ENCODE measurements around the gene ANGPTL8. TPM values are rescaled to one million over a fixed set of nuclear protein-coding genes. Genes with fewer than 3 reads are reported as not detected.

ANGPTL8 gene
- total and polyA plus RNA-seq, 12 donors = 0.33 to 10.0 (median 0.91) TPM; not detected in 4

DNA sequence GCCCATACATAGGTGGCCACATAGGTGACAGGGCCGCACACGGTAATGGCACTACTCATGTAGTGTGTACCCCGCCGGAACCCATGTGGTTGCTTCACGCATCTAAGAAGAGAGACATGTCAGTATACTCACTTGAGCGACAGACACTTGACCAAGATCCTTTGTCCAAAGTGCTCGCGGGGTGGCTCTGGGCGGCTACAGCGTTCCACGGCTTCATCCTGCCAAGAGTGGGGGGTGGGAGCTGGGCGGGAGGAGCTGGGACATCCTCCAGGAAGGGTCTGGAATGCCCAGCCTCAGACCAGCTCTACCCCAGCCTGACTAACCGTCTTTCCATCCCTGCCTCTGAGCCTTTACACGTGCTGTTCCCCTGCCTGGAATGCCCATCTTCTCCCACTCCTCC lies 8.5 kb downstream of the ANGPTL8 start:
- Histone ChIP-seq H3K4me3 (no peak overlapping the region), H3K27me3 (no peaks in the 10 kb centered on the region), H3K4me1 (replicated peaks in 1 of 2) (peaks cover 3 to 5% of the 10 kb centered on the region in 2 donors), H3K36me3 (replicated peaks in 1 of 2) (peaks cover 0 to 28% of the 10 kb centered on the region in 2 donors), H3K9me3 (replicated peaks in 1 of 3) (no peaks in the 10 kb centered on the region), H3K27ac (peak overlapping the region in 3 of 5 donors; percentile 15 to 81 (median 30))
- no peak for TF ChIP-seq POLR2A (IDR thresholded peaks at IDR 0.05)
- no peak for TF ChIP-seq CTCF (IDR thresholded peaks at IDR 0.05)
- DNase-seq = no peak
- intact Hi-C loops (cut with DNase I) = no loop called here
- WGBS, 4 donors = 70 to 86% (median 80%) methylated on average over 14 of the region's 14 CpGs

DNA sequence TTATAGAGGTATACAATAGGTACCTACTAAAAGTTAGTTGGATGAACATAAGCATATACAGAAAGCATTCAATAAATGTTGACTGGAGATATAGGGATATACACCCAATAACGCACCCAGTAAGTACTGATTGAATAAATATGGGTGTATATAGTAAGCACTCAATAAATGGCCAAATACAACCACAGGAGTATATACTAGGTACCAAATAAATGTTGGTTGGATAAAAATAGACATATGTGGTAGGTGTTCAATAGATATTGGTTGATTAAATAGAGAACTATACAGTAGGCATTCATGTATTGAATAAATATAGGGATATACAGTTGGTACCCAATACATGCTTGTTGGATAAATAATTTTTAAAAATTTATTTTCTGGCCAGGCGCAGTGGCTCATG lies 9.4 kb downstream of the ANGPTL8 start:
- no peak overlapping the region for H3K4me3 ChIP-seq
- H3K4me1 ChIP-seq (replicated peaks in 1 of 2) = peaks cover under 1 to 3% of the 10 kb centered on the region in 2 donors
- no peaks in the 10 kb centered on the region for H3K9me3 ChIP-seq (replicated peaks in 1 of 3)
- TF ChIP-seq CTCF (IDR thresholded peaks at IDR 0.05) (no peak), POLR2A (IDR thresholded peaks at IDR 0.05) (no peak)
- DNase-seq = no peak
- no peak overlapping the region for H3K27ac ChIP-seq
- H3K36me3 ChIP-seq (replicated peaks in 1 of 2) = peaks cover 0 to 25% of the 10 kb centered on the region in 2 donors
- intact Hi-C loops (cut with DNase I) = no loop called here
- WGBS, 4 donors = 89 to 100% (median 93%) methylated on average over 2 of the region's 2 CpGs
- no peaks in the 10 kb centered on the region for H3K27me3 ChIP-seq

- H3K36me3 ChIP-seq (replicated peaks in 1 of 2) = peaks cover 0 to 25% of the 10 kb centered on the region in 2 donors
- H3K27me3 ChIP-seq = no peaks in the 10 kb centered on the region
- H3K4me3 ChIP-seq = no peak overlapping the region
- no peak overlapping the region for H3K27ac ChIP-seq
- intact Hi-C loops (cut with DNase I) = no loop called here
- H3K9me3 ChIP-seq (replicated peaks in 1 of 3) = no peaks in the 10 kb centered on the region
- DNase-seq = no peak
- peaks cover 0 to 3% of the 10 kb centered on the region in 2 donors for H3K4me1 ChIP-seq (replicated peaks in 1 of 2)
- TF ChIP-seq CTCF (IDR thresholded peaks at IDR 0.05) (no peak), POLR2A (IDR thresholded peaks at IDR 0.05) (no peak)
- WGBS, 4 donors = 92 to 96% (median 94%) methylated on average over 4 of the region's 4 CpGs
These were observed 11.8 kb downstream of the ANGPTL8 start for GRCh38 chr19:11251217-11251616.

- Histone ChIP-seq H3K27me3 (no peaks in the 10 kb centered on the region), H3K4me1 (replicated peaks in 1 of 2) (peaks cover 0 to 3% of the 10 kb centered on the region in 2 donors), H3K36me3 (replicated peaks in 1 of 2) (peaks cover 0 to 25% of the 10 kb centered on the region in 2 donors), H3K27ac (peak overlapping the region in 1 of 5 donors; percentile 67), H3K4me3 (no peak overlapping the region), H3K9me3 (replicated peaks in 1 of 3) (no peaks in the 10 kb centered on the region)
- TF ChIP-seq POLR2A (IDR thresholded peaks at IDR 0.05) = peak in 1 of 2 donors; percentile 6
- TF ChIP-seq CTCF (IDR thresholded peaks at IDR 0.05) = no peak
- peak in 3 of 7 donors; percentile 34 to 66 (median 48) for DNase-seq
- WGBS, 4 donors = 76 to 79% (median 78%) methylated on average over 8 to 11 of the region's 11 CpGs
- intact Hi-C loops (cut with DNase I) = no loop called here
These were observed 12.4 kb downstream of the ANGPTL8 start for GRCh38 chr19:11251650-11252314.

All from adrenal gland (tissue), 12 donors.